HepG2 (cell line): ENCODE measurements around the gene DOCK2. TPM values are rescaled to one million over a fixed set of nuclear protein-coding genes. Genes with fewer than 3 reads are reported as not detected.

Experiments
- ATAC-seq: fragments of 200-7000 bp; cut with Tn5 transposase; 3 replicates; pipeline ENCODE4 v1.9.1; 2020; ENCODE audit warnings: mild to moderate bottlenecking, moderate library complexity
- BruUV-seq: library from RNA; stranded (reverse); fragments of 400-500 nt; replicated peaks from 2 replicates; lab custom pipeline; 2021; lab: Mats Ljungman, UMichigan
- CTCF ChIA-PET: fragments of 300-600 bp; formaldehyde crosslinking; extraction: SDS; loops from one replicate; lab custom pipeline; 2021; ENCODE audit warnings: low total read pairs, inconsistent platforms, low intra/inter-chr PET ratio; lab: Yijun Ruan, JAX
- POLR2A ChIA-PET: fragments of 350-600 bp; sonication (Branson Sonifier 250); formaldehyde crosslinking; loops from one replicate; lab custom pipeline; 2020; ENCODE audit warnings: antibody characterized with exemption, inconsistent platforms; lab: Yijun Ruan, JAX
- DNase-seq: peaks from one replicate; pipeline ENCODE4 v3.0.0-alpha.2; 2015; ENCODE audit warnings: low spot score
- FAIRE-seq: peaks from 3 replicates; lab custom pipeline; 2011; peaks lifted over from hg19 to GRCh38; lab: Jason Lieb, UNC
- H2AFZ ChIP-seq: one replicate; pipeline ENCODE4 v1.6.1; 2011; ENCODE audit warnings: low read length, inconsistent platforms
- H3K27ac ChIP-seq: fragments of 300-600 bp; 3 replicates; pipeline ENCODE4 v1.8.0; 2011; ENCODE audit warnings: mixed run types, mild to moderate bottlenecking, mixed read lengths, low read length, inconsistent platforms; ENCODE audit not compliant: insufficient read depth; ENCODE audit errors: extremely low read length
- H3K27me3 ChIP-seq, 2 experiments: fragments of 200-600 bp in 1 of 2; 2 replicates in 1 of 2; 3 replicates in 1 of 2; pipeline versions ENCODE4 v1.6.0 to v1.8.0; 2011; ENCODE audit warnings: low read length in 2 of 2, mild to moderate bottlenecking in 2 of 2, moderate library complexity in 2 of 2, inconsistent platforms in 1 of 2; ENCODE audit not compliant: insufficient read depth in 2 of 2, control insufficient read depth in 1 of 2
- H3K36me3 ChIP-seq, 2 experiments: fragments of 200-600 bp in 1 of 2; replicated peaks in 1 of 2; 2 replicates in 1 of 2; 3 replicates in 1 of 2; pipeline versions ENCODE4 v1.5.1 to v1.8.0; 2011; ENCODE audit warnings: low read length in 2 of 2, inconsistent platforms in 1 of 2; ENCODE audit not compliant: insufficient read depth in 2 of 2, control insufficient read depth in 1 of 2
- H3K4me1 ChIP-seq: 2 replicates; pipeline ENCODE4 v1.5.1; 2012; ENCODE audit warnings: low read length, inconsistent platforms; ENCODE audit not compliant: insufficient read depth
- H3K4me2 ChIP-seq: 2 replicates; pipeline ENCODE4 v1.6.0; 2011; ENCODE audit warnings: low read depth, low read length, inconsistent platforms
- H3K4me3 ChIP-seq, 3 experiments: fragments of 200-600 bp in 1 of 3; sonication (generic), shearing (Covaris generic) in 1 of 3; replicated peaks in 1 of 3; 2 replicates each; pipeline ENCODE4 v1.5.1; 2011 to 2016; ENCODE audit warnings: low read length in 3 of 3, inconsistent platforms in 2 of 3, low read depth in 2 of 3, mild to moderate bottlenecking in 2 of 3, control low read depth in 1 of 3, mixed read lengths in 1 of 3; ENCODE audit not compliant: insufficient read depth in 1 of 3
- H3K79me2 ChIP-seq: one replicate; pipeline ENCODE4 v1.6.1; 2011; ENCODE audit warnings: low read length, inconsistent platforms; ENCODE audit not compliant: insufficient read depth
- H3K9ac ChIP-seq: 2 replicates; pipeline ENCODE4 v1.6.0; 2011; ENCODE audit warnings: mild to moderate bottlenecking, low read depth, low read length, inconsistent platforms; ENCODE audit not compliant: insufficient read depth
- H3K9me3 ChIP-seq: 2 replicates; pipeline ENCODE4 v1.5.1; 2012; ENCODE audit warnings: mild to moderate bottlenecking, low read length
- H4K20me1 ChIP-seq: 2 replicates; pipeline ENCODE4 v1.6.0; 2011; ENCODE audit warnings: inconsistent platforms, mild to moderate bottlenecking, low read length, moderate library complexity; ENCODE audit not compliant: insufficient read depth
- CC2D1A ChIP-seq: sonication (generic); formaldehyde crosslinking; IDR thresholded peaks from 2 replicates; pipeline ENCODE4 v1.8.1; 2023; ENCODE audit warnings: mild to moderate bottlenecking, missing genetic modification reagents
- MTF2 ChIP-seq: sonication (generic); formaldehyde crosslinking; IDR thresholded peaks from 2 replicates; pipeline ENCODE4 v1.5.0; 2020; ENCODE audit warnings: missing genetic modification reagents, borderline replicate concordance
- SP5 ChIP-seq: IDR thresholded peaks from 2 replicates; pipeline ENCODE4 v1.6.1; 2016; ENCODE audit warnings: low read depth, borderline replicate concordance
- ZHX2 ChIP-seq, 2 experiments: sonication (generic) in 1 of 2; formaldehyde crosslinking in 1 of 2; IDR thresholded peaks; 2 replicates each; pipeline versions ENCODE4 v1.6.1 to v1.9.0; 2014 to 2022; ENCODE audit warnings: antibody characterized with exemption in 1 of 2, borderline replicate concordance in 1 of 2, inconsistent platforms in 1 of 2, low read depth in 1 of 2, missing genetic modification reagents in 1 of 2
- ZNF607 ChIP-seq: sonication (generic); formaldehyde crosslinking; IDR thresholded peaks from 2 replicates; pipeline ENCODE4 v1.5.1; 2020; ENCODE audit warnings: missing genetic modification reagents, mild to moderate bottlenecking, borderline replicate concordance
- ZNF619 ChIP-seq: sonication (generic); formaldehyde crosslinking; IDR thresholded peaks from 2 replicates; pipeline ENCODE4 v1.4.0; 2020; ENCODE audit warnings: mild to moderate bottlenecking, missing genetic modification reagents
- WGBS: methylation state at CpG from one replicate; pipeline ENCODE4 v1.1.6; 2017; ENCODE audit warnings: low lambda C conversion rate; 5-methylcytosine and 5-hydroxymethylcytosine counted together
- in situ Hi-C: cut with HindIII; loops from 2 replicates; pipeline ENCODE4 v1.10.0; 2017; ENCODE audit warnings: low pct_unique_long_range_greater_than_20kb; ENCODE audit not compliant: extremely low pct_ligation_motif_present
- intact Hi-C: fragments of 100-400 bp; cut with micrococcal nuclease; formaldehyde crosslinking; loops from one replicate; pipeline ENCODE4 v1.10.0; 2022; ENCODE audit not compliant: unreplicated experiment
- polyA plus RNA-seq, 8 experiments: library from polyadenylated mRNA; depleted of rRNA in 3 of 8; stranded (reverse) in 7 of 8; unstranded in 1 of 8; fragments of >200 nt; fragmentation: Illumina TruSeq in 4 of 8; extraction: Trizol in 4 of 8; gene quantifications; 2 replicates each; pipeline versions ENCODE4 v1.2.1 to v1.2.3, GENCODE V29; 2011 to 2016; ENCODE audit warnings: low read depth in 4 of 8, missing spikeins in 1 of 8, mixed read lengths in 1 of 8; ENCODE audit not compliant: insufficient read depth in 1 of 8
- total RNA-seq, 5 experiments: library from RNA; depleted of rRNA; stranded (reverse); fragments of >200 nt; fragmentation: Illumina TruSeq; extraction: Trizol; gene quantifications; 2 replicates each; pipeline ENCODE4 v1.2.3, GENCODE V29; 2016; ENCODE audit warnings: low read depth in 1 of 5

Gene DOCK2
- total and polyA plus RNA-seq, 2 of the 13 experiments (the other 11 are each of a cell fraction or from before 2014, with no cell fraction given) = not detected

DNA sequence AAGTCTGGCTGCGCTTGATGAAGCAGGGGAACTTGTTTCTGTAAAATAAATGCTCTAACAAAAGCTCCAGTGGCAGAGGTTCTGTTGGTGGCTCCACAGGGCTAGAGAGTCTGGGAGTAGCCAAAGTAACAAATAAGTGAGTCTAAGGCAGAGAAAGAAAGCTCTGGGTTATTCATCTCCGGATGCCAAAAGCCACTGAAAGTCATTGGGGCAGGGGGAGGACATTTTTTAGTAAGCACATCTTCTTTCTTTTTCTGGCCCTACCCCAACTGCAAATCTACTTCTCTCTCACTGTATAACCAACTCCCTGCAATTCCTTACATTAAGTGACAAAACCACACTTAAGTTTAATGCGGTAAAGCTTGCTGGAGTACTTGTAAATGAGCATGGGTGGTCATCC is 201.6 kb downstream of the DOCK2 start:
- ChIA-PET POLR2A (no interaction called here), CTCF (no interaction called here)
- no peak overlapping the region for H3K27ac ChIP-seq
- no peak overlapping the region for H2AFZ ChIP-seq
- in situ Hi-C loops = no loop called here
- FAIRE-seq = no peak
- H4K20me1 ChIP-seq = no peaks in the 10 kb centered on the region
- no peak overlapping the region for H3K4me2 ChIP-seq
- 15% methylated on average over 3 of the region's 3 CpGs for WGBS
- H3K79me2 ChIP-seq = no peaks in the 10 kb centered on the region
- no peaks in the 10 kb centered on the region; a peak in 2 of 5 replicates for H3K27me3 ChIP-seq
- BruUV-seq = no TSS peak
- intact Hi-C loops = no loop called here
- H3K9me3 ChIP-seq = no peaks in the 10 kb centered on the region
- no peak overlapping the region for H3K9ac ChIP-seq
- no peak overlapping the region for H3K4me3 ChIP-seq
- no peak for TF ChIP-seq CC2D1A (CRISPR knock-in tag)
- TF ChIP-seq SP5 (CRISPR knock-in tag) = no peak
- no peak for TF ChIP-seq ZNF607 (CRISPR knock-in tag)
- no peak for TF ChIP-seq ZHX2 (IDR thresholded peaks at IDR 0.05; ENCODE audit: low read depth)
- TF ChIP-seq ZHX2 (CRISPR knock-in tag; IDR thresholded peaks at IDR 0.05; ENCODE audit: borderline replicate concordance) = no peak
- no peak for TF ChIP-seq MTF2 (CRISPR knock-in tag)
- TF ChIP-seq ZNF619 (CRISPR knock-in tag) = no peak
- TF ChIP-seq, all 625 proteins: peak for 0
- H3K36me3 ChIP-seq = no peaks in the 10 kb centered on the region
- no peak for DNase-seq
- no peaks in the 10 kb centered on the region for H3K4me1 ChIP-seq
- no peak for ATAC-seq
